HEK293 (cell line): ENCODE results near the gene MED16.
A peak's percentile ranks its signal among the peaks of the same experiment; 100 is the strongest.

ENCODE experiments used
- CTCF ChIA-PET: fragments of 350-600 bp; formaldehyde crosslinking; extraction: SDS; loops from one replicate; lab custom pipeline; 2021; ENCODE audit warnings: antibody characterized with exemption; lab: Yijun Ruan, JAX
- POLR2A ChIA-PET: fragments of 300-600 bp; formaldehyde crosslinking; extraction: SDS; loops from one replicate; lab custom pipeline; 2020; ENCODE audit warnings: antibody characterized with exemption, inconsistent platforms; lab: Yijun Ruan, JAX
- H3K27ac ChIP-seq: fragments of 200-500 bp; sonication (Bioruptor generic); 2 replicates; pipeline ENCODE4 v1.5.1; 2014; ENCODE audit warnings: low read depth, low read length, control low read depth, inconsistent platforms; ENCODE audit errors: extremely low read depth
- H3K36me3 ChIP-seq, 2 experiments: fragments of 200-500 bp in 1 of 2; sonication (Bioruptor generic) in 1 of 2; 1 replicate in 1 of 2; 2 replicates in 1 of 2; pipeline ENCODE4 v1.5.1; 2014 to 2017; ENCODE audit warnings: inconsistent platforms in 2 of 2, low read length in 2 of 2; ENCODE audit not compliant: control insufficient read depth in 2 of 2, insufficient read depth in 1 of 2
- H3K4me1 ChIP-seq: fragments of 200-500 bp; sonication (Bioruptor generic); 2 replicates; pipeline ENCODE4 v1.5.1; 2014; ENCODE audit warnings: mild to moderate bottlenecking, low read length, inconsistent platforms; ENCODE audit not compliant: control insufficient read depth, insufficient read depth
- H3K4me3 ChIP-seq: 2 replicates; pipeline ENCODE4 v1.5.1; 2011; ENCODE audit warnings: low read depth, mild to moderate bottlenecking, control low read depth, low read length, moderate library complexity
- H3K9me3 ChIP-seq: fragments of 200-500 bp; sonication (Bioruptor generic); 2 replicates; pipeline ENCODE4 v1.5.1; 2014; ENCODE audit warnings: low read depth, low read length, inconsistent platforms; ENCODE audit not compliant: control insufficient read depth, insufficient read depth
- GLIS2 ChIP-seq: fragments of 450-650 bp; formaldehyde crosslinking; IDR thresholded peaks from 2 replicates; pipeline ENCODE4 v1.5.1; 2016; ENCODE audit warnings: missing biosample characterization, missing genetic modification characterization
- HOXD13 ChIP-seq: sonication (generic); formaldehyde crosslinking; IDR thresholded peaks from 2 replicates; pipeline ENCODE4 v1.8.0; 2022; ENCODE audit warnings: missing genetic modification reagents, borderline replicate concordance
- MYNN ChIP-seq: fragments of 450-650 bp; formaldehyde crosslinking; IDR thresholded peaks from 2 replicates; pipeline ENCODE4 v1.5.1; 2016; ENCODE audit warnings: missing biosample characterization, missing genetic modification characterization, borderline replicate concordance
- OVOL3 ChIP-seq: fragments of 450-650 bp; formaldehyde crosslinking; IDR thresholded peaks from 2 replicates; pipeline ENCODE4 v1.5.1; 2016; ENCODE audit warnings: missing biosample characterization, missing genetic modification characterization
- SCRT1 ChIP-seq: fragments of 450-650 bp; formaldehyde crosslinking; IDR thresholded peaks from 2 replicates; pipeline ENCODE4 v1.5.1; 2016; ENCODE audit warnings: missing biosample characterization, missing genetic modification characterization, borderline replicate concordance
- SETDB1 ChIP-seq: IDR thresholded peaks from one replicate; pipeline ENCODE4 v1.6.1; 2017; ENCODE audit warnings: mild to moderate bottlenecking, low read length, moderate library complexity, mixed read lengths; ENCODE audit not compliant: insufficient read length
- SP7 ChIP-seq: fragments of 450-650 bp; formaldehyde crosslinking; IDR thresholded peaks from 2 replicates; pipeline ENCODE4 v1.5.1; 2016; ENCODE audit warnings: missing biosample characterization, missing genetic modification characterization
- TCF7L2 ChIP-seq: IDR thresholded peaks from 2 replicates; pipeline ENCODE4 v1.6.1; 2011; ENCODE audit warnings: low read depth, mild to moderate bottlenecking, inconsistent platforms, low read length, moderate library complexity, borderline replicate concordance
- ZBTB10 ChIP-seq: fragments of 450-650 bp; formaldehyde crosslinking; IDR thresholded peaks from 2 replicates; pipeline ENCODE4 v1.5.1; 2016; ENCODE audit warnings: missing biosample characterization, missing genetic modification characterization
- ZBTB7A ChIP-seq: fragments of 450-650 bp; formaldehyde crosslinking; IDR thresholded peaks from 2 replicates; pipeline ENCODE4 v1.5.1; 2016; ENCODE audit warnings: low read depth, missing biosample characterization, missing genetic modification characterization
- ZNF2 ChIP-seq: fragments of 450-650 bp; formaldehyde crosslinking; IDR thresholded peaks from 2 replicates; pipeline ENCODE4 v1.5.1; 2016; ENCODE audit warnings: missing biosample characterization, missing genetic modification characterization
- ZNF302 ChIP-seq: fragments of 450-650 bp; formaldehyde crosslinking; IDR thresholded peaks from 2 replicates; pipeline ENCODE4 v1.5.1; 2016; ENCODE audit warnings: missing biosample characterization, missing genetic modification characterization, low read depth
- ZNF311 ChIP-seq: fragments of 450-650 bp; formaldehyde crosslinking; IDR thresholded peaks from 2 replicates; pipeline ENCODE4 v1.5.1; 2017; ENCODE audit warnings: missing biosample characterization, missing genetic modification characterization, borderline replicate concordance
- ZNF324 ChIP-seq: fragments of 450-650 bp; formaldehyde crosslinking; IDR thresholded peaks from 2 replicates; pipeline ENCODE4 v1.5.1; 2016; ENCODE audit warnings: missing biosample characterization, missing genetic modification characterization
- ZNF596 ChIP-seq: fragments of 450-650 bp; IDR thresholded peaks from 2 replicates; pipeline ENCODE4 v1.5.0; 2018; ENCODE audit warnings: missing biosample characterization, mild to moderate bottlenecking, missing genetic modification characterization, moderate library complexity
- ZNF623 ChIP-seq: fragments of 450-650 bp; formaldehyde crosslinking; IDR thresholded peaks from 2 replicates; pipeline ENCODE4 v1.5.1; 2016; ENCODE audit warnings: missing biosample characterization, missing genetic modification characterization
- ZNF768 ChIP-seq: fragments of 450-650 bp; formaldehyde crosslinking; IDR thresholded peaks from 2 replicates; pipeline ENCODE4 v1.5.1; 2018; ENCODE audit warnings: missing biosample characterization, mild to moderate bottlenecking, missing genetic modification characterization
- ZNF776 ChIP-seq: fragments of 450-650 bp; formaldehyde crosslinking; IDR thresholded peaks from 2 replicates; pipeline ENCODE4 v1.5.0; 2017; ENCODE audit warnings: missing biosample characterization, missing genetic modification characterization, borderline replicate concordance

MED16 gene

DNA sequence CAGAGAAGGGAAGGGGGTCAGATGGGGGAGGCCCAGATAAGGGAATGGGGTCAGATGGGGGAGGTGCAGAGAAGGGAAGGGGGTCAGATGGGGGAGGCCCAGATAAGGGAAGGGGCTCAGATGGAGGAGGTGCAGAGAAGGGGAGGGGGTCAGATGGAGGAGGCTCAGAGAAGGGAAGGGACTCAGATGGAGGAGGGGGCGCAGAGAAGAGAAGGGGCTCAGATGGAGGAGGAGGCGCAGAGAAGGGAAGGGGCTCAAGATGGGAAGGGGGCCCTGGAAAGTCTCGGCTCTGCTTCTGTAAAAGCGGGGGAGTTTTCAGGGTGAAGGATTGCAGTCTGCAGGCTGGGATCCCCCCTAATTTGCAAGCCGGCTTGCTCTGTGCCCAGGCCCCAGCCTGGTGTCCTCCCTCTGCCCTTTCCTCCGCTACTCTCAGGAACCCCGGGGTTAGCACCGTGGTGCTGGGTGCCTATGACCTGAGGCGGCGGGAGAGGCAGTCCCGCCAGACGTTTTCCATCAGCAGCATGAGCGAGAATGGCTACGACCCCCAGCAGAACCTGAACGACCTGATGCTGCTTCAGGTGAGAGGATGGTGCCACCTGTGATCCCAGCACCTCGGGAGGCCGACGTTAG, 63.7 kb downstream of the MED16 start (continued):
- TF ChIP-seq MYNN (tag by site-specific recombination) (no peak), SP7 (tag by site-specific recombination) (no peak), ZNF302 (tag by site-specific recombination) (no peak), ZNF311 (no peak), ZNF596 (tag by site-specific recombination) (no peak)

DNA sequence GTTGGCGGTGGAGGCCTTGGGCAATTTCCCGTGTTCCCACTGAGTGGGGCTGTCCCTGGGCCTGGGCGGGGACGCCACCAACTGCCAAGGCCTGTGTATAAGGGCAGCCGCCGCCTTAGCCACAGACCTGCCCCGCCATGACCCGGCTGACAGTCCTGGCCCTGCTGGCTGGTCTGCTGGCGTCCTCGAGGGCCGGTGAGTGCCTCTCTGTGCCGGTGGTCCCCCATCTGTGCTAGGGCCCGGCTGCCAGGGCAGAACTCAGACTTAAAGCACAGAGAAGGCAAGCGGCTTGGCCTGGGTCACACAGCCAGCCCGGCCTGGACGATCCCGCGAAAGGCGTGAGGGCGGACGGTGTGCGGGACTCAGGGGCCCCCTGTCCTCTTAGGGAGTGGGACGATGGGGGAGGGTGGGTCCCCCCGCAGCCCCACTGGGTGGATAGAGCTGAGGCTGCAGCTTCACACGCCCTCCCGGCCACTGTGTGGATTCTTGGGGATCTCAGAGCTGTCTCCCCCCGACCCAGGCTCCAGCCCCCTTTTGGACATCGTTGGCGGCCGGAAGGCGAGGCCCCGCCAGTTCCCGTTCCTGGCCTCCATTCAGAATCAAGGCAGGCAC, 65.2 kb downstream of the MED16 start, which contains the start of gene AZU1:
Gene AZU1 (plus strand): TSS at position 128 of the 612 bp plus-strand sequence. CDS start 10 bp downstream, at position 138.
- TF ChIP-seq SETDB1 (no peak), ZBTB7A (tag by site-specific recombination) (no peak), ZNF768 (tag by site-specific recombination) (0 out of 2 replicates have a peak, but pooled peaks have one; percentile 47), OVOL3 (tag by site-specific recombination) (no peak), ZNF2 (tag by site-specific recombination) (no peak)
- CTCF ChIA-PET, result interaction anchor here (0.8 kb wide), 1 partner anchor 58 kb away, joined by 3 read pairs; no protein-coding TSS in a partner anchor
- Histone ChIP-seq H3K36me3 (no peaks in the 10 kb centered on the region), H3K27ac (no peak within 1 kb of the TSS), H3K4me3 (no peak within 1 kb of the TSS), H3K9me3 (no peaks in the 10 kb centered on the region), H3K4me1 (no peaks in the 10 kb centered on the region)
- POLR2A ChIA-PET, result interaction anchor here (0.6 kb wide), 1 partner anchor 23 kb away, joined by 4 read pairs; no protein-coding TSS in a partner anchor

GRCh38 chr19:827314-827709, 65.7 kb downstream of the MED16 start:
- Histone ChIP-seq H3K36me3 (no peaks in the 10 kb centered on the region), H3K4me3 (no peak overlapping the region), H3K27ac (no peak overlapping the region), H3K9me3 (no peaks in the 10 kb centered on the region)
- POLR2A ChIA-PET, result interaction anchor here (1.1 to 1.2 kb wide), 2 partner anchors 27 to 54 kb away, joined by 4 read pairs; no protein-coding TSS in a partner anchor
- TF ChIP-seq ZNF623 (tag by site-specific recombination) (no peak), ZNF324 (tag by site-specific recombination) (no peak), ZNF776 (tag by site-specific recombination) (no peak), ZBTB10 (tag by site-specific recombination) (no peak), HOXD13 (CRISPR knock-in tag) (no peak), TCF7L2 (no peak), SCRT1 (no peak), GLIS2 (no peak)
- TF ChIP-seq, all 188 proteins: peak for 0
- CTCF ChIA-PET, result interaction anchor here (0.8 kb wide), 1 partner anchor 58 kb away, joined by 3 read pairs; no protein-coding TSS in a partner anchor
- H3K4me1 ChIP-seq, result no peaks in the 10 kb centered on the region
